Pancreas (tissue), 10 donors: ENCODE data around the gene FOCAD. TPM values are rescaled to one million over a fixed set of nuclear protein-coding genes. Genes with fewer than 3 reads are reported as not detected.

Experiments
- ATAC-seq, 4 donors: fragments of 200-7000 bp; cut with Tn5 transposase; one replicate each; pipeline versions ENCODE4 v1.8.0 to v1.9.1; 2020; ENCODE audit warnings: mild to moderate bottlenecking in 4 of 4, moderate library complexity in 4 of 4
- DNase-seq, 6 donors: peaks; one replicate each; pipeline ENCODE4 v3.0.0-alpha.2; 2020
- FAIRE-seq: peaks from 2 replicates; lab custom pipeline; 2012; peaks lifted over from hg19 to GRCh38; lab: Jason Lieb, UNC
- H3K27ac ChIP-seq, 4 donors: fragments of 200-600 bp; sonication (generic); 1 replicate in 3 of 4; 2 replicates in 1 of 4; pipeline versions ENCODE4 v1.5.0 to v1.8.0; 2020
- H3K27me3 ChIP-seq, 4 donors: fragments of 200-600 bp; one replicate each; pipeline ENCODE4 v1.8.0; 2021
- H3K36me3 ChIP-seq, 3 donors: fragments of 200-600 bp; sonication (generic) in 1 of 3; one replicate each; pipeline versions ENCODE4 v1.5.0 to v1.8.0; 2020 to 2021
- H3K4me1 ChIP-seq, 3 donors: fragments of 200-600 bp; one replicate each; pipeline ENCODE4 v1.8.0; 2021
- H3K4me3 ChIP-seq, 4 donors: fragments of 200-600 bp; sonication (generic) in 2 of 4; one replicate each; pipeline versions ENCODE4 v1.5.0 to v1.8.0; 2020 to 2021
- H3K9me3 ChIP-seq, 4 donors: fragments of 200-600 bp; one replicate each; pipeline ENCODE4 v1.8.0; 2021
- WGBS, 2 donors: extraction: QIAGEN DNeasy Blood & Tissue Kit; methylation state at CpG; one replicate each; pipeline ENCODE4 v1.1.7; 2013; 5-methylcytosine and 5-hydroxymethylcytosine counted together
- intact Hi-C, 3 donors: fragments of 100-400 bp; cut with DNase I; formaldehyde crosslinking; loops; one replicate each; pipeline versions ENCODE4 v1.11.1 to v1.14.2; 2022
- polyA plus RNA-seq, 2 donors: library from polyadenylated mRNA; stranded (reverse); fragments of 200-250 nt; gene quantifications; one replicate each; pipeline ENCODE4 v1.2.3, GENCODE V29; 2013
- total RNA-seq, 6 donors: library from RNA; stranded (reverse); fragmentation: NEBNext Ultra II Directional in 4 of 6; extraction: Animal tissue kit (Norgen Biotek cat#: 25700) in 4 of 6; gene quantifications; one replicate each; pipeline versions ENCODE4 v1.2.1 to v1.2.4, GENCODE V29; 2021 to 2023
- TF ChIP-seq, protein P1 (sequence below), 4 donors: fragments of 200-600 bp; sonication (generic) in 3 of 4; IDR thresholded peaks; one replicate each; pipeline versions ENCODE4 v1.5.0 to v1.8.0; 2021; ENCODE audit warnings: antibody characterized with exemption in 4 of 4
- donor health status: healthy with polysubstance abuse.
- donor health status: DM: no; HTN: no; CAD: no; lungs with moderate emphysema.
- donor health status: DM: no; HTN: no; CAD: no.
- donor health status: control.
- donor health status: control.
- donor health status: Bipolar disorder and iron deficiency.
- donor health status: DM: yes; HTN: yes; CAD: no.
- donor health status: DM: no; HTN: no; CAD: no.
- donor health status: DM: no; HTN: no; CAD: no.
- donor health status: DM: yes; HTN: yes; CAD: no.

The FOCAD gene
- total and polyA plus RNA-seq, 8 donors: 5.4 to 27.7 (median 16.8) TPM

DNA sequence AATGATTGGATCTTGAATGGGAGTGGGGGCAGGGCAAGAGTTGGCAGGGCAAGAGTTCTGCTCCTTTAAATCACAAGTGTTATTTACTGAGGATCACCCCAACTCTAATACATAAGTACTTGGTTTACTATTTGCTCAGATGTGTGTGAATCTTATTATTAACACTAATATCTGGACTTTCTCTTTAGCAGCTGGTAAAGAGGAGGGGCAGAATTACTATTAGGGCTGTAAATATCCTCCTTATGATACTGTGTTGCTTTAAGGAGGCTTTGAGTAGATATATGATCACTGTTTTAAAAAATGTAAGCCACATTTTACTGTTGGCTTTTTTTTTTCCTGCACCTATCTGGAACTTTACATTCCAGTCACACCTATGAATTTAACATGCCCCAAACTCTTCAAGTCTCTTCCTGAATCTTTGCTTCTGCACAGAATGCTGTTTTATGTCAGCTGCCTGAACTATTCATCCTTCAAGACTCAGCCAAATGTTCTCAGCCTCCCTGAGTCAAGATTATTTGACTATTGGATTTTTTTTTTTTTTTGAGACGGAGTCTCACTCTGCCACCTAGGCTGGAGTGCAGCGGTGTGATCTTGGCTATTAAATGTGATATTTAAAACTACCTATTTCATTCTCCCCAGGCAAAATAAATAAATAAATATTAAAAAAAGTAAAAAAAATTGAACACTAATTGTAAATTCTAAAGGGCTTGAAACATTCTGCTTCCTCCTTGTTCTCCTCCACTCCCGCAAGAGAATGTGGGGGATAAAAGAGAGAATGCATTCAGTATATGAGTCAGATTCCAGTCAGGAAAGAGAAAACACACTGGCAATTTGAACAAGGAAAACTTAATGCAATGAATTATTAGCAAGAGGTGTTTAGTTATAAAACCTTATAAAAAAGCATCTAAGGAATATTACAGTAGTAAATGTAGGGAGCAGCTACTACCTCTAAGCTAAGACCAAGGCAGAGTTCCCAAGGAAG lies 99.3 kb downstream of the FOCAD start:
- FAIRE-seq (no peak), DNase-seq (no peak), ATAC-seq (no peak)
- intact Hi-C loops: no loop called here
- no peaks in the 10 kb centered on the region for H3K4me1 ChIP-seq
- 97% methylated on average over 3 of the region's 3 CpGs for WGBS, 2 donors
- no peak overlapping the region for H3K4me3 ChIP-seq
- TF ChIP-seq, protein P1, sequence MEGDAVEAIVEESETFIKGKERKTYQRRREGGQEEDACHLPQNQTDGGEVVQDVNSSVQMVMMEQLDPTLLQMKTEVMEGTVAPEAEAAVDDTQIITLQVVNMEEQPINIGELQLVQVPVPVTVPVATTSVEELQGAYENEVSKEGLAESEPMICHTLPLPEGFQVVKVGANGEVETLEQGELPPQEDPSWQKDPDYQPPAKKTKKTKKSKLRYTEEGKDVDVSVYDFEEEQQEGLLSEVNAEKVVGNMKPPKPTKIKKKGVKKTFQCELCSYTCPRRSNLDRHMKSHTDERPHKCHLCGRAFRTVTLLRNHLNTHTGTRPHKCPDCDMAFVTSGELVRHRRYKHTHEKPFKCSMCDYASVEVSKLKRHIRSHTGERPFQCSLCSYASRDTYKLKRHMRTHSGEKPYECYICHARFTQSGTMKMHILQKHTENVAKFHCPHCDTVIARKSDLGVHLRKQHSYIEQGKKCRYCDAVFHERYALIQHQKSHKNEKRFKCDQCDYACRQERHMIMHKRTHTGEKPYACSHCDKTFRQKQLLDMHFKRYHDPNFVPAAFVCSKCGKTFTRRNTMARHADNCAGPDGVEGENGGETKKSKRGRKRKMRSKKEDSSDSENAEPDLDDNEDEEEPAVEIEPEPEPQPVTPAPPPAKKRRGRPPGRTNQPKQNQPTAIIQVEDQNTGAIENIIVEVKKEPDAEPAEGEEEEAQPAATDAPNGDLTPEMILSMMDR (IDR thresholded peaks at IDR 0.05): no peak
- H3K27me3 ChIP-seq: no peaks in the 10 kb centered on the region
- no peaks in the 10 kb centered on the region for H3K36me3 ChIP-seq
- H3K9me3 ChIP-seq: no peaks in the 10 kb centered on the region
- no peak overlapping the region for H3K27ac ChIP-seq

DNA sequence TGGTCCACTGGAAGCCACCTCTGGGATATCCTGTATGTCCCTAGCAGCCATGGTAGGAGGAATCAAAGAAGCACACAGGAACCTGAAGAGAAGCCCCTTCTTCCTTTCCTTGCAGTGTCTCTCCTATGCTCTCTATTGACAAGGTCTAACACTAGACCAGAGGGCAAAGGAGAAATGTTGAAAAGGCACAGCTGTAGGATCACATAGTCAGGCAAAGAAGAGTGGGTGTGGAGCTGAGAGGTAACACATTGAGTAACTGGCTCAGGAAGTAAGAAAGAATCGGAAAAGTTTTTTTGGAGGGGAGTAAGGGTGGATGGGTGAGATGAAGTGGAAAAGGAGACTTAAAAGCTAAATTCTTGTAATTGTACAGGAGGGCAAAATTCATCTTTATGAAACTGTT lies 100.1 kb downstream of the FOCAD start:
- H3K4me1 ChIP-seq: peaks cover 0 to 5% (median 0%) of the 10 kb centered on the region in 3 donors
- no peak overlapping the region for H3K4me3 ChIP-seq
- FAIRE-seq (no peak), ATAC-seq (no peak), DNase-seq (no peak)
- intact Hi-C loops: no loop called here
- H3K36me3 ChIP-seq: no peaks in the 10 kb centered on the region
- H3K9me3 ChIP-seq: no peaks in the 10 kb centered on the region
- TF ChIP-seq, protein P1 (IDR thresholded peaks at IDR 0.05): no peak
- H3K27me3 ChIP-seq: no peaks in the 10 kb centered on the region
- 95% methylated on average over 1 of the region's 1 CpG for WGBS, 2 donors
- H3K27ac ChIP-seq: no peak overlapping the region

DNA sequence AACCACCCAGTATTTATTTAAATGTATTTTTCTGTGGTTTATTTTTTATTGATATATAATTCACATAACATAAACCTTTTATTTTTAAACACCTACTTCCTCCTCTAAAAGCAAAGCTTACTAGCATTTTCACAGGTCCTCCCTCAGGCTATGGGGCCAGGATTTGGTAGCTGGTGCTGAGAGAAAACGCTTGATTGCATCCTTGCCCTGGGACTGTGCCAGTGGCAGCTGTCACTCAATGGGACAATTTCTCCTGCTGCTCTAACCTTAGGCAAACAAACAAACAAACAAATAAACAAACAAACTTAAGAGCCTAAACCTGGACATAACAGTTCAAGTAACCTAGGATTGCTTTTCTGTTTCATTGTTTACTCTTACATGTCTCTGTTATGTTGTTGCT lies 102.7 kb downstream of the FOCAD start:
- Histone ChIP-seq H3K27me3 (no peaks in the 10 kb centered on the region), H3K36me3 (no peaks in the 10 kb centered on the region), H3K4me3 (no peak overlapping the region), H3K9me3 (no peaks in the 10 kb centered on the region), H3K27ac (no peak overlapping the region), H3K4me1 (peaks cover 0 to 5% (median 0%) of the 10 kb centered on the region in 3 donors)
- TF ChIP-seq, protein P1 (IDR thresholded peaks at IDR 0.05): no peak
- FAIRE-seq (no peak), DNase-seq (no peak), ATAC-seq (no peak)
- intact Hi-C loops: no loop called here
- 71 to 82% methylated on average over 1 of the region's 1 CpG for WGBS, 2 donors

- no peak for FAIRE-seq
- no peak for DNase-seq
- peaks cover 0 to 5% (median 0%) of the 10 kb centered on the region in 3 donors for H3K4me1 ChIP-seq
- H3K27ac ChIP-seq: no peak overlapping the region
- TF ChIP-seq, protein P1 (IDR thresholded peaks at IDR 0.05): no peak
- WGBS, 2 donors: 35 to 38% methylated on average over 3 of the region's 3 CpGs
- intact Hi-C loops: no loop called here
- no peaks in the 10 kb centered on the region for H3K36me3 ChIP-seq
- no peak overlapping the region for H3K4me3 ChIP-seq
- peak in 1 of 4 donors; percentile 44 for ATAC-seq
- no peaks in the 10 kb centered on the region for H3K27me3 ChIP-seq
- H3K9me3 ChIP-seq: no peaks in the 10 kb centered on the region
Observed at GRCh38 chr9:20788526-20789451, 104.7 kb downstream of the FOCAD start.
